OCI-LY1 (cell line): ENCODE measurements around the gene RPL36.

Experiments
- H2AFZ ChIP-seq: fragments of 200-600 bp; sonication (generic), shearing (Covaris generic); 2 replicates; pipeline ENCODE4 v1.6.0; 2014; ENCODE audit warnings: antibody characterized with exemption, mild to moderate bottlenecking, low read length
- H3F3A ChIP-seq: fragments of 200-600 bp; sonication (generic), shearing (Covaris generic); 2 replicates; pipeline ENCODE4 v1.6.0; 2014; ENCODE audit warnings: mild to moderate bottlenecking, antibody characterized with exemption, low read length, moderate library complexity; ENCODE audit not compliant: insufficient read depth
- H3K27ac ChIP-seq: fragments of 200-600 bp; sonication (generic); 2 replicates; pipeline ENCODE4 v1.5.1; 2014; ENCODE audit warnings: low read length, mixed run types, mild to moderate bottlenecking, low read depth; ENCODE audit not compliant: poor library complexity, severe bottlenecking
- H3K27me3 ChIP-seq: fragments of 200-600 bp; sonication (generic); 2 replicates; pipeline ENCODE4 v1.6.0; 2014; ENCODE audit warnings: antibody characterized with exemption, mild to moderate bottlenecking, low read length, moderate library complexity; ENCODE audit not compliant: insufficient read depth
- H3K36me3 ChIP-seq: fragments of 200-600 bp; sonication (generic); 2 replicates; pipeline ENCODE4 v1.6.1; 2014; ENCODE audit warnings: mild to moderate bottlenecking, antibody characterized with exemption, low read length, moderate library complexity, mixed read lengths; ENCODE audit not compliant: insufficient read depth
- H3K4me1 ChIP-seq: fragments of 200-600 bp; sonication (generic); 2 replicates; pipeline ENCODE4 v1.5.1; 2014; ENCODE audit warnings: mild to moderate bottlenecking, low read length, moderate library complexity; ENCODE audit not compliant: insufficient read depth, severe bottlenecking
- H3K4me2 ChIP-seq: fragments of 200-600 bp; sonication (generic), shearing (Covaris generic); 2 replicates; pipeline ENCODE4 v1.6.1; 2014; ENCODE audit warnings: low read length
- H3K4me3 ChIP-seq: fragments of 200-600 bp; sonication (generic); 2 replicates; pipeline ENCODE4 v1.5.1; 2014; ENCODE audit warnings: low read length, low read depth, mild to moderate bottlenecking, mixed read lengths; ENCODE audit not compliant: poor library complexity, severe bottlenecking
- H3K79me2 ChIP-seq: fragments of 200-600 bp; shearing (Covaris generic); 2 replicates; pipeline ENCODE4 v1.6.1; 2016; ENCODE audit warnings: mixed run types, low read length, mixed read lengths; ENCODE audit not compliant: insufficient read depth
- H3K9ac ChIP-seq: fragments of 200-600 bp; sonication (generic), shearing (Covaris generic); 2 replicates; pipeline ENCODE4 v1.6.1; 2014; ENCODE audit warnings: mild to moderate bottlenecking, low read length, mixed read lengths
- H3K9me2 ChIP-seq: fragments of 200-600 bp; sonication (generic), shearing (Covaris generic); 2 replicates; pipeline ENCODE4 v1.6.1; 2014; ENCODE audit warnings: low read depth, mild to moderate bottlenecking, low read length, mixed read lengths
- H3K9me3 ChIP-seq: fragments of 200-600 bp; shearing (Covaris generic); 2 replicates; pipeline ENCODE4 v1.6.1; 2014; ENCODE audit warnings: low read length, mixed read lengths
- H4K20me1 ChIP-seq: fragments of 200-600 bp; sonication (generic), shearing (Covaris generic); 2 replicates; pipeline ENCODE4 v1.6.0; 2016; ENCODE audit warnings: mild to moderate bottlenecking, low read length; ENCODE audit not compliant: insufficient read depth
- CTCF ChIP-seq: fragments of 200-600 bp; sonication (generic), shearing (Covaris generic); IDR thresholded peaks from 2 replicates; pipeline ENCODE4 v1.5.1; 2017; ENCODE audit warnings: mild to moderate bottlenecking, antibody characterized with exemption, low read length, moderate library complexity, mixed read lengths
- EZH2 ChIP-seq: fragments of 200-600 bp; sonication (generic), shearing (Covaris generic); IDR thresholded peaks from 2 replicates; pipeline ENCODE4 v1.8.0; 2017; ENCODE audit warnings: borderline replicate concordance, mixed run types, mild to moderate bottlenecking, antibody characterized with exemption, low read length, moderate library complexity, mixed read lengths

Gene RPL36

DNA sequence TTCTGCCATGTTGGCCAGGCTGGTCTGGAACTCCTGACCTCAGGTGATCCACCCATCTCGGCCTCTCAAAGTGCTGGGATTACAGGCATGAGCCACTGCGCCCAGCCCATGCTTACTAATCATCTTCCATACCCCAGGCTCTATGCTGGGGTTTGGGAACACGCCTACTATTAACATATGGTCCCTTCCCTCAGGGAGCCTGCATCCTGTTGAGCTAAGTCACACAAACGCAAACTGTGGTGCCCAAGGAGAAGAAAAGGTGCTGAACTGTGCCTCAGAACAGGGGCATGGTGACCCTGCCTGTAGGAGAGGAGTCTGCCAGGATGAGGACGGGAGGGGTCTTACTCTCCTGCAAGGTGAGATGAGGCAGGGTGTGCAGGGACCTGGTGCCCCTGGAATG, 15.4 kb upstream of the RPL36 start:
- Histone ChIP-seq H3K27ac (no peak overlapping the region), H3K9me2 (no peaks in the 10 kb centered on the region), H3K4me1 (peaks cover 12% of the 10 kb centered on the region), H3K9me3 (no peaks in the 10 kb centered on the region), H3K79me2 (no peaks in the 10 kb centered on the region), H3F3A (no peaks in the 10 kb centered on the region), H3K36me3 (peaks cover 36% of the 10 kb centered on the region), H3K9ac (no peak overlapping the region), H3K4me2 (no peak overlapping the region), H3K4me3 (no peak overlapping the region), H4K20me1 (no peaks in the 10 kb centered on the region), H2AFZ (no peak overlapping the region), H3K27me3 (no peaks in the 10 kb centered on the region)
- TF ChIP-seq CTCF (no peak), EZH2 (no peak)

GRCh38 chr19:5676105-5676771, 13.9 kb upstream of the RPL36 start:
- H3K9ac ChIP-seq = no peak overlapping the region
- no peak overlapping the region for H2AFZ ChIP-seq
- no peaks in the 10 kb centered on the region for H4K20me1 ChIP-seq
- no peaks in the 10 kb centered on the region for H3F3A ChIP-seq
- no peak for TF ChIP-seq CTCF
- H3K4me1 ChIP-seq = peaks cover 13% of the 10 kb centered on the region
- H3K27ac ChIP-seq = no peak overlapping the region
- H3K4me3 ChIP-seq = no peak overlapping the region
- H3K9me2 ChIP-seq = no peaks in the 10 kb centered on the region
- H3K36me3 ChIP-seq = peaks cover 24% of the 10 kb centered on the region
- no peaks in the 10 kb centered on the region for H3K9me3 ChIP-seq
- H3K79me2 ChIP-seq = no peaks in the 10 kb centered on the region
- no peak overlapping the region for H3K4me2 ChIP-seq
- H3K27me3 ChIP-seq = no peaks in the 10 kb centered on the region

GRCh38 chr19:5676772-5677105, 13.4 kb upstream of the RPL36 start:
- H3K36me3 ChIP-seq = peaks cover 19% of the 10 kb centered on the region
- H2AFZ ChIP-seq = no peak overlapping the region
- no peak overlapping the region for H3K27ac ChIP-seq
- no peak overlapping the region for H3K4me2 ChIP-seq
- TF ChIP-seq EZH2 (no peak), CTCF (no peak)
- no peaks in the 10 kb centered on the region for H3K9me3 ChIP-seq
- H3K79me2 ChIP-seq = no peaks in the 10 kb centered on the region
- H3K9me2 ChIP-seq = no peaks in the 10 kb centered on the region
- H3K27me3 ChIP-seq = no peaks in the 10 kb centered on the region
- H3K9ac ChIP-seq = no peak overlapping the region
- H3K4me3 ChIP-seq = no peak overlapping the region
- no peaks in the 10 kb centered on the region for H4K20me1 ChIP-seq
- peaks cover 14% of the 10 kb centered on the region for H3K4me1 ChIP-seq
- H3F3A ChIP-seq = no peaks in the 10 kb centered on the region
